Measurements from ENCODE around the gene AXDND1.

The AXDND1 gene

DNA sequence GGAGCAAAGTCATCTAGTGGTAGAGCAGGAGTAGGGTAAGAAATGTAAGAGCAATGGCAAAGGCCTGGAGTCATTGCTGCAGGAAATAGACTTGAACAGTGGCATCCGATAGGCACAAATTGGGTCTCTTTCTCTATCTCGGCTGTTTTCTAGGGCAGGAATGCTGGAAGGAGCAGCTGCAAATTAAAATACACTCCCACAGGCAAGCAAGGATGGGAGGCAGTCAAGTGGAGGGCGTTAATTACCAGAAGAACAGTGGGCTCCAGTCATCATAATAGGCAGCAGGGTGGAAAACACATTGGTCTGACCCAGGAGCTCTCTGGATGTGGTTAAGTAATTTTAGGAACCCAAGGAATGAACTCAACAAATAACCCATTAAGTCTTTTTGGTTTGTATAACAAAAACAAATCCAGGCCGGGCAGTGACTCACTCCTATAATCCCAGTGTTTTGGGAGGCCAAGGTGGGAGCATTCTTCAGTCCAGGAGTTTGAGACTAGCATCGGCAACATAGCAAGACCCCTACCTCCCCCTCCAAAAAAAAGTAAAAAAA is 218.1 kb downstream of the AXDND1 start:
- DNase-seq: no peak

DNA sequence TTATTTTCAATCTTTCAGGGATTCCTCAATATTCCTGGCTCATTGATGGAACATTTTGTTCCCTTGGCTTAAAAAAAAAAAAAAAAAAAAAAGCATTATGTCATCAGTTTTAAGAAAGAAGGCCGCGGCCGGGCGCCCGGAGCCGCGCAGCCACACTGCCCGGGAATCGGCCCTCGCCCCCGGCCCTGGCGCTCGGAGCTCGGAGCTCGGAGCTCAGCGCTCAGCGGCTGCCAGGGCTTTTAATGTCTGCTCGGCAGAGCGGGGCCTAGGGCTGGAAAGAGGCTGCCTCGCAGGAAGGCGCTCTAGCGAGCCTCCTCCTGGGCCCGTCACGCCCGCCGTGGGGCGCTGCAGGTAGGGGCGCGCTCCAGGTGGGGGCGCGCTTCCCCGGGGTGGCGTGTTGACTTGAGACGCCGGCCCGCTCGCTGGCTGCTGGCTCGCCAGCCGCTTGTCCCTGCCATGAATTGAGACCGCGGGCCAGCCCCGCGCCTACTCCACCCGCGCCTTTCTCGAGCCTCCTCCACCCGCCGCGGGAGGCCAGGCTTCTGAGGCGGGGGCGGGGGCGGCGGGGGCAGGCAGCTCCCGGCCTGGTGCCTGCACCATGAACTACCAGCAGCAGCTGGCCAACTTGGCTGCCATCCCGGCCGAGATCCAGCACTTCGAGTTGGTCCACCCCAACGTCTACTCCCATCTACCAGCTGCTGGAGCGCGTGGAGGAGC is 220.5 kb downstream of the AXDND1 start:
- DNase-seq: no peak

DNA sequence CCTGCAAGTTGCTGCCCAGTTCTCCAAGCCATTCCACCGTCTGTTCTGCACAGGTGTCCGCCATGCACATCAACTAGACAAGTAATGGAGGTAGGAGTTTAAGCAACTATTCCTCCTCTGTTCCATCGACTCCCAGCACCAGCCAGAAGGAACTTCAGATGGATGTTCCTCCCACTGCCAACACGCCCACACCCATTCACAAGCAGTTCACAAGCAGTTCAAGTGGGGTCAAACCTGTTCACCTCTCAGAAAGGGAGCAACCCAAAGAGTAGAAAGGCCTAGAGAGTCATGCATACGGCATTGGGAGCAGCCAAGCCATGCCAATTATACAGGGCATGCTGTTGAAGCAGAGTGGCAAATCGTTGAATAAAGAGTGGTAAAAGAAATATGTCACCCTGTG is 221.6 kb downstream of the AXDND1 start:
- DNase-seq: no peak

DNA sequence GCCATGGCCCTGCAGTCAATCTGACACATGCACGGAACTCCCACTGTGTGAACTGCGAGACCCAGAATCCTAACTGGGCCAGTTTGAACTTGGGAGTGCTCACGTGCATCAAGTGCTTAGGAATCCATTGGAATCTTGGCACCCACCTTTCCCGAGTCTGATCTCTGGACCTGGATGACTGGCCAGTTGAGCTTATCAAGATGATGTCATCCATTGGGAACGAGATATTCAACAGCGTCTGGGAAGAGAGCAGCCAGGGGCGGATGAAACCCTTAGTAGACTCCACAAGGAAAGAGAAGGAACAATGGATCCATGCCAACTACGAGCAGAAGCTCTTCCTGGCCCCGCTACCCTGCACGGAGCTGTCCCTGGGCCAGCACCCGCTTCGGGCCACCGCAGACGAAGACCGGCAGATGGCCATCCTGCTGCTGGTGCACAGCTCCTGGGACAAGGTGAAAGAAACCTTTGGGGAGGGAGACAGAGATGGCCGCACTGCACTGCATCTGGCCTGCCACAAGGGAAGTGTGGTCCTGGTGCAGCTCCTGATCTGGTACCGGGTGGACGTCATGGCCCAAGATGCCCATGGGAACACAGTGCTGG is 222.8 kb downstream of the AXDND1 start:
- no peak for DNase-seq

DNA sequence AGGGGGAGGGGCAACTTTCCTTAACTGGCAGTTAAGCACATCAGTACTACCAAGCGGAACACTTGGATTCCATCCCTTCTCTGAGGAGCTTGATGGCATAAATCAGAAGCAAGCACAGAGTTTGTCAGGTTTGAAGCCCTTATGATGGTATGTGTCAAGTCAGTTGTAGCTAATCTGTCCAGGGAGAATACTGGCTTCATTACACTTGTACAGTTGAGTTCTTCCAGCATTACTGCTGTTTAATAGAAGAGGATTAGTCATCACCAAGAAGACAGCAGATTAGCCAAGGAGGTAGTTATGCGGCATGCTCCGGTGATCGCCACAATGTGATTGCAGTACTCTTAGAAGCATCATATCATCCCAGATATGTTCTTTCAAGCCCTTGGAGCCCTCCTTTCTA is 223.7 kb downstream of the AXDND1 start:
- DNase-seq: no peak

DNA sequence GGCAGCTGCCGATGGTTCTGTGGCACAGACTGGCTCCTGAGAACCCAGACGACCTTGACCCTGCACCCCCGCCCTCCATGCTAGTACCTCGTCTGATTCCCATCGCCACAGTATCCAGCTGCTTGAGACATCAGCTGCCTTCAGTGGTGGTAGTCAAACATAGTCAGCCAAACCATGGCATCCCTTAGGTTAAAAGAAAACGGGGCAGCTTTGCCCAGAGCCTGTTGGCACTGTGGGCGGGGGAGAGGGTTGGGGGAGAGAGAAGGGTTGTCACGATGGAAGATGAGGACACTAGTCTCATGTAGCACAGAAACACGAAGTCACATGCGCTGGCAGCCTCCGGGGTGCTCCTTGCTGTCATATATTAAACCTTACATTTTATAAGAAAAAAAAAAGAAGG is 224.9 kb downstream of the AXDND1 start:
- DNase-seq: no peak

DNA sequence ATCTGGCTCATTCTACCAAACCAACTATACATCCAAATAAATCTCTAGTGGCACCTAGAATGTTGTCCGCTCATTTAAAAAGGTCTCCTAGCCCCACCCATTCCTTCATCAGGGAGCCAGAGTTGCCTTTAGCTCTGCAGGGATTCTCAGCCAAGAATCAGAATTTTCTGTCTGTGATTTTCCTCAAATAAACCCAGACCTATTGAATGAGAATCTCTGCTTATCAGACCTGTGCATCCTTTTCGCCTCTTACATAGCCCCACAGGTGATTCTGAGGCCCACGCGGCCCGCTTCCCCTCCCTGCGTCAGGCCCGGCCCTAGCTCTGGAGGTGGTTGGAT is 225.5 kb downstream of the AXDND1 start:
- no peak for DNase-seq

DNA sequence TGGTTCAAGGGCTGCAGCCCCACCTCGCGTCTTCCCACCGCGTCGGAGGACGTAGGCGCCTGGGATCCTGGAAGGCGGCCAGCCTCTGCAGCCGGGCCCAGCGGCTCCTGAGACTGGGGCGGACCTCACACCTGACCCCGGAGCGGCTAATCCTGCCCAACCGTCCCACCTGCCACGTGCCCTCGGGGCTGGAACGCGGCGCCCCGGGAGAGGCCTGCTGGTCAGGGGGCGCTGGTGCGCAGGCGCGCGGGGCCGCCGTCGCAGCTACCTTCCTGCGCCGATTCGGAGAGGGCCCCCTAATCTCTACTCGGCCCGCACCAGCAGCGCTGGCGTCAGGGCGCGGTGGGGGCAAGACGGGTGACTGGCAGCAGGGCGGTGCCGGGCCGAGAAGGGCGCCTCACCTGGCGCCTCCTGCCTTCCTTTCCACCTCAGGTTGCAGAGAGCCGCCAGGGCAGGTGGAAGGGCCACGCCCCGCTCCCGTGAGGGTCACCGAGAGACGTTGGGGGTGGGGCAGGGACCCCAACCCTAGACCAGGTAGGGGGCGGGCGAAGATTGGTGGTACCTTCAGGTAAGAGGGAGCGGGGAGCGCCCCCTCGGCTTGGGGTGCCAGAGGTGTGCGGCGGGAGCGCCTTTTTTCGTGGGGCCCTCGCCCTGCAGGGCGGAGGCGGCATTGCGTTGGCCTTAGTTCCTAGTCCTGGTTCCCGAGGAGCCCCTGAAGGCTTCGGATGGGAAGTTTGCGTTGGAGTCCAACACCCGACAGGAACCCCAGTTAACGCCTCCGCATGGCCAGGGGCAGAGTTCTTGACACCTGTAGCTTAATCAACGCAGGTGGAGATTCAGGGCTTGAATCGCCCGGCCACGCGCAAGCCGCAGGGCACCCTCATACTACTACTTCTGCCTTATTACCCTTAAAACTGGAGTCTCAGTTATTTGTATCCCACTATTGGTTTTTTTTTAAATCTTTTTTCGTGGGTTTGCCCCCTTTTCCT is 226.1 kb downstream of the AXDND1 start, which contains the start of gene TDRD5:
TDRD5 (plus strand) TSS at position 241 of the 989 bp plus-strand sequence. CDS start 784 bp downstream, outside the sequence.
- DNase-seq: no peak

DNA sequence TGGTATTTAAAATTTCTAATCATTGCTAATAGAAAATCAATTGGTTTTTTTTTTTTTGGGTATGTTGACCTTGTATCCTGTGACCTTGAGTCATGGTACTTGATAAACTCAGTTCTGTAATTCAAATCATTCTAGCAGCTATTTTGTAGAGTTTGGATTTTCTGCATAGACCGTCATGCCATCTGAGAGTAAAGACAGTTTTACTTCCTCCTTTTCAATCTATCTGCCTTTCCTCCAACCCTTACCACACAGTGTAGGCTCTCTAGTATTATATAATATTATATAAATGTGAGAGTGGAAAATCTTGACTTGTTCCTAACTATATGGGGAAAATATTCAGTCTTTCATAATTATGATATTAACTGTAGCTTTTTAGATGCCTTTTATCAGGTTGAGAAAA is 232.9 kb downstream of the AXDND1 start:
- DNase-seq: no peak

DNA sequence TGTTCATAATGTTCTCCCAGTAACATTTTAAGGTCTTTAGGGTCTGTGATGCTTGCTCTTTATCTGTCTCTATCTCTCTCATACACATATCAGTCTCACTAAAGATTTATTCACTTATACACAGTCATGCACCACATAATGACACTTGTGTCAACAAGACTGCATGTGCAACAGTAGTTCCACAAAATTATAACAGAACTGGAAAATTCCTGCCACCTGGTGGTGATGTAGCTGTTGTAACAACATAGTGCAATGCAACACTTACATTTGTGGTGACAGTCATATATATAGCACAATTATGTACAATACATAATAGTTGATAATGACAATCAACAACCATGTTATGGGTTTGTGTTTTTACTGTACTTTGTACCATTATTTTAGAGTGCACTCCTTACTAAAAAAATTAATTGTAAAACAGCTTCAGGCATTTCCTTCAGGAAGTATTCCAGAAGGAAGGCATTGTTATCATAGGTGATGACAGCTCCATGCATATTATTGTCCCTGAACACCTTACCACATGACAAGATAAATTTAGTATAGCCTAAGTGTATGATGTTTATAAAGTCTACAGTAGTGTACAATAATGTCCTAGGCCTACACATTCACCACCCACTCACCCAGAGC is 234.0 kb downstream of the AXDND1 start:
- DNase-seq: no peak

DNA sequence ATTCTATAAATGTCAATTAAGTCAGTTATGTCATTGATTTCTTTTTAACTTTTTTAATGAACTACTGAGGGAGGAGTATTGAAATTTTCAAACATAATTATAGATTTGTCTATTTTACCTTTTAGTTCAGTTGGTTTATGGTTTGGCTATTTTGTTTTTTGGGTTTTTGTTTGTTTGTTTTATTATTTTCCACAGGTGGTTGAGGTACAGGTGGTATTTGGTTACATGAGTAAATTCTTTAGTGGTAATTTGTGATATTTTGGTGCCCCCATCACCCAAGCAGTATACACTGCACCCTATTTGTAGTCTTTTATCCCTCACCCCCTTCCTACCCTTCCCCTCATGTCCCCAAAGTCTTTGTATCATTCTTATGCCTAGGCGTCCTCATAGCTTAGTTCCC is 235.3 kb downstream of the AXDND1 start:
- DNase-seq: no peak
